NB4 (cell line): ENCODE data around the gene COL21A1.

Source experiments
- DNase-seq: peaks from one replicate; pipeline ENCODE4 v3.0.0; 2010; ENCODE audit warnings: low read depth
- H3K4me3 ChIP-seq: one replicate; pipeline ENCODE4 v1.5.1; 2011; ENCODE audit warnings: mild to moderate bottlenecking, low read depth, low read length, moderate library complexity
- MAX ChIP-seq: IDR thresholded peaks from 2 replicates; pipeline ENCODE4 v1.6.1; 2011; ENCODE audit warnings: low read depth, low read length
- MYC ChIP-seq: IDR thresholded peaks from 2 replicates; pipeline ENCODE4 v1.6.1; 2011; ENCODE audit warnings: low read depth, low read length
- POLR2A ChIP-seq: IDR thresholded peaks from 2 replicates; pipeline ENCODE4 v1.6.1; 2011; ENCODE audit warnings: mild to moderate bottlenecking; ENCODE audit not compliant: insufficient read length; ENCODE audit errors: extremely low read depth
- TF ChIP-seq, protein P1 (sequence below): IDR thresholded peaks from one replicate; pipeline ENCODE4 v1.5.1; 2012; ENCODE audit warnings: low read depth, low read length

COL21A1 gene

GRCh38 chr6:56036916-56037600 lies 210.3 kb downstream of the COL21A1 start:
- TF ChIP-seq, protein P1, sequence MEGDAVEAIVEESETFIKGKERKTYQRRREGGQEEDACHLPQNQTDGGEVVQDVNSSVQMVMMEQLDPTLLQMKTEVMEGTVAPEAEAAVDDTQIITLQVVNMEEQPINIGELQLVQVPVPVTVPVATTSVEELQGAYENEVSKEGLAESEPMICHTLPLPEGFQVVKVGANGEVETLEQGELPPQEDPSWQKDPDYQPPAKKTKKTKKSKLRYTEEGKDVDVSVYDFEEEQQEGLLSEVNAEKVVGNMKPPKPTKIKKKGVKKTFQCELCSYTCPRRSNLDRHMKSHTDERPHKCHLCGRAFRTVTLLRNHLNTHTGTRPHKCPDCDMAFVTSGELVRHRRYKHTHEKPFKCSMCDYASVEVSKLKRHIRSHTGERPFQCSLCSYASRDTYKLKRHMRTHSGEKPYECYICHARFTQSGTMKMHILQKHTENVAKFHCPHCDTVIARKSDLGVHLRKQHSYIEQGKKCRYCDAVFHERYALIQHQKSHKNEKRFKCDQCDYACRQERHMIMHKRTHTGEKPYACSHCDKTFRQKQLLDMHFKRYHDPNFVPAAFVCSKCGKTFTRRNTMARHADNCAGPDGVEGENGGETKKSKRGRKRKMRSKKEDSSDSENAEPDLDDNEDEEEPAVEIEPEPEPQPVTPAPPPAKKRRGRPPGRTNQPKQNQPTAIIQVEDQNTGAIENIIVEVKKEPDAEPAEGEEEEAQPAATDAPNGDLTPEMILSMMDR, result no peak
- TF ChIP-seq MYC, result no peak
- TF ChIP-seq MAX, result no peak
- no peak for DNase-seq
- H3K4me3 ChIP-seq, result no peak overlapping the region

- no peak overlapping the region for H3K4me3 ChIP-seq
- no peak for DNase-seq
- no peak for TF ChIP-seq MAX
- TF ChIP-seq, protein P1, result no peak
- TF ChIP-seq MYC, result no peak
- TF ChIP-seq POLR2A, result no peak
Observed at GRCh38 chr6:56033401-56033800, 214.0 kb downstream of the COL21A1 start.

GRCh38 chr6:56032715-56033260 lies 214.6 kb downstream of the COL21A1 start:
- TF ChIP-seq MYC (no peak), POLR2A (no peak), MAX (no peak)
- TF ChIP-seq, protein P1, result no peak
- H3K4me3 ChIP-seq, result no peak overlapping the region
- DNase-seq, result no peak

DNA sequence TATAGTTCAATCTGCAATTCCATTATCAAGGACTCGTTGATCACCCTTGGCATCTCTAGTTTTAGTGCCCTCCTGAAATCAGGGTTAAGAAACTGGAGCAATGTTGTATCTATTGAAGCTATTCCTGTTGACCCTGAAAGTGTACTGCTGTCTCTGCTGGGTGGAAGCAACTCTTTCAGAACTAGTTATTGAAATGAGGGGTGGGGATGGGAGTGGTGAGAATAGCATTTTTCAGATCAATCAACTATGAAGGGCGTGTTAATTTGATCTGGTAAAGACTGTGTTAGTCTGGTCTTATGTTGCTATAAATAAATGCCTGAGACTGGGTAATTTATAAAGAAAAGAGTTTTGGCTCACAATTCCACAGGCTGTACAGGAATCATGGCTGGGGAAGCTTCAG lies 219.5 kb downstream of the COL21A1 start:
- TF ChIP-seq, protein P1, result no peak
- TF ChIP-seq POLR2A, result no peak
- no peak for TF ChIP-seq MAX
- no peak for TF ChIP-seq MYC
- no peak for DNase-seq
- H3K4me3 ChIP-seq, result no peak overlapping the region

GRCh38 chr6:56026455-56027180 lies 220.8 kb downstream of the COL21A1 start:
- H3K4me3 ChIP-seq, result no peak overlapping the region
- no peak for DNase-seq
- TF ChIP-seq POLR2A, result no peak
- TF ChIP-seq MAX, result no peak
- TF ChIP-seq, protein P1, result no peak
- no peak for TF ChIP-seq MYC
